ENCODE measurements around the gene MEIS2.

The MEIS2 gene

GRCh38 chr15:36924034-36924433 lies 176.3 kb downstream of the MEIS2 start:
- Histone ChIP-seq H3K27ac (replicated peaks) (no peak overlapping the region), H3K4me3 (replicated peaks; ENCODE audit: insufficient read depth, low read length) (no peak overlapping the region), H3K27me3 (ENCODE audit: insufficient read depth, poor library complexity, severe bottlenecking) (no peaks in the 10 kb centered on the region)
- no peak for DNase-seq (ENCODE audit: low read depth in 1 of 2, low spot score in 1 of 2)
- TF ChIP-seq POLR2AphosphoS5 (IDR thresholded peaks at IDR 0.05; ENCODE audit: low read depth), result no peak
- TF ChIP-seq SPI1 (IDR thresholded peaks at IDR 0.05; ENCODE audit: borderline replicate concordance, low read depth), result no peak
- no peak for TF ChIP-seq GABPA (IDR thresholded peaks at IDR 0.05; ENCODE audit: low read depth)
- TF ChIP-seq REST (IDR thresholded peaks at IDR 0.05; ENCODE audit: insufficient replicate concordance, low read depth), result no peak
- no peak for TF ChIP-seq CTCF (IDR thresholded peaks at IDR 0.05; ENCODE audit: insufficient read depth, low read length)

GRCh38 chr15:36921484-36922091 lies 178.8 kb downstream of the MEIS2 start:
- no peak for DNase-seq (ENCODE audit: low read depth in 1 of 2, low spot score in 1 of 2)
- H3K27me3 ChIP-seq (ENCODE audit: insufficient read depth, poor library complexity, severe bottlenecking), result no peaks in the 10 kb centered on the region
- TF ChIP-seq POLR2AphosphoS5 (IDR thresholded peaks at IDR 0.05; ENCODE audit: low read depth), result no peak
- no peak for TF ChIP-seq CTCF (IDR thresholded peaks at IDR 0.05; ENCODE audit: insufficient read depth, low read length)
- TF ChIP-seq REST (IDR thresholded peaks at IDR 0.05; ENCODE audit: insufficient replicate concordance, low read depth), result no peak
- TF ChIP-seq GABPA (IDR thresholded peaks at IDR 0.05; ENCODE audit: low read depth), result no peak
- TF ChIP-seq SPI1 (IDR thresholded peaks at IDR 0.05; ENCODE audit: borderline replicate concordance, low read depth), result no peak
- H3K4me3 ChIP-seq (replicated peaks; ENCODE audit: insufficient read depth, low read length), result no peak overlapping the region
- H3K27ac ChIP-seq (replicated peaks), result no peak overlapping the region

GRCh38 chr15:36917411-36918267 lies 182.7 kb downstream of the MEIS2 start:
- H3K27ac ChIP-seq (replicated peaks), result no peak overlapping the region
- no peaks in the 10 kb centered on the region for H3K27me3 ChIP-seq (ENCODE audit: insufficient read depth, poor library complexity, severe bottlenecking)
- TF ChIP-seq REST (IDR thresholded peaks at IDR 0.05; ENCODE audit: insufficient replicate concordance, low read depth), result no peak
- TF ChIP-seq CTCF (IDR thresholded peaks at IDR 0.05; ENCODE audit: insufficient read depth, low read length), result no peak
- no peak for TF ChIP-seq SPI1 (IDR thresholded peaks at IDR 0.05; ENCODE audit: borderline replicate concordance, low read depth)
- no peak for TF ChIP-seq POLR2AphosphoS5 (IDR thresholded peaks at IDR 0.05; ENCODE audit: low read depth)
- TF ChIP-seq GABPA (IDR thresholded peaks at IDR 0.05; ENCODE audit: low read depth), result no peak
- no peak for DNase-seq (ENCODE audit: low read depth in 1 of 2, low spot score in 1 of 2)
- H3K4me3 ChIP-seq (replicated peaks; ENCODE audit: insufficient read depth, low read length), result no peak overlapping the region
